Hypothalamus (tissue), 51 donors: Measurements from ENCODE around the gene RPL13A.

Experiments used
- DNase-seq, 51 donors: peaks; one replicate each; lab custom pipeline; 2025; lab: John Stamatoyannopoulos, UW

The RPL13A gene

GRCh38 chr19:49499030-49499670, 11.7 kb downstream of the RPL13A start:
- DNase-seq, result no peak

GRCh38 chr19:49502866-49503581, 15.6 kb downstream of the RPL13A start:
- peak in 8 of 51 donors; percentile 5 to 15 (median 11) for DNase-seq

- DNase-seq, result no peak
These were observed 16.2 kb downstream of the RPL13A start for GRCh38 chr19:49503582-49503962.

GRCh38 chr19:49506575-49507105, 19.2 kb downstream of the RPL13A start:
- DNase-seq, result peak in 20 of 51 donors; percentile 3 to 45 (median 14)

GRCh38 chr19:49507803-49508494, 20.5 kb downstream of the RPL13A start:
- no peak for DNase-seq

- peak in 15 of 51 donors; percentile 7 to 46 (median 19) for DNase-seq
These were observed 25.8 kb downstream of the RPL13A start for GRCh38 chr19:49512970-49513745.

- DNase-seq, result no peak
These were observed 26.3 kb downstream of the RPL13A start for GRCh38 chr19:49513746-49514118.

- no peak for DNase-seq
These were observed 26.7 kb downstream of the RPL13A start for GRCh38 chr19:49514151-49514550.

GRCh38 chr19:49515767-49516166, 28.4 kb downstream of the RPL13A start:
- peak in 18 of 51 donors; percentile 7 to 49 (median 26) for DNase-seq

- no peak for DNase-seq
These were observed 30.6 kb downstream of the RPL13A start for GRCh38 chr19:49518033-49518432.

- DNase-seq, result peak in 15 of 51 donors; percentile 8 to 47 (median 31)
These were observed 33.4 kb downstream of the RPL13A start for GRCh38 chr19:49520705-49521319.

GRCh38 chr19:49524812-49525455, 37.5 kb downstream of the RPL13A start:
- DNase-seq, result no peak

- no peak for DNase-seq
These were observed 40.9 kb downstream of the RPL13A start for GRCh38 chr19:49528211-49528771.

- DNase-seq, result no peak
These were observed 43.3 kb downstream of the RPL13A start for GRCh38 chr19:49530708-49531107.

GRCh38 chr19:49533551-49534488, 46.4 kb downstream of the RPL13A start:
- DNase-seq, result peak in 45 of 51 donors; percentile 7 to 82 (median 53)

GRCh38 chr19:49534632-49535385, 47.4 kb downstream of the RPL13A start:
- no peak for DNase-seq

- no peak for DNase-seq
These were observed 49.6 kb downstream of the RPL13A start for GRCh38 chr19:49536921-49537462.
